Measurements from ENCODE around the gene RNF150.
A peak's percentile ranks its signal among the peaks of the same experiment; 100 is the strongest.
"Not testable (repeated sequence)": the region's sequence is repeated elsewhere in the genome, so short reads cannot be mapped to it uniquely, and the experiment has no call there.

Gene RNF150

DNA sequence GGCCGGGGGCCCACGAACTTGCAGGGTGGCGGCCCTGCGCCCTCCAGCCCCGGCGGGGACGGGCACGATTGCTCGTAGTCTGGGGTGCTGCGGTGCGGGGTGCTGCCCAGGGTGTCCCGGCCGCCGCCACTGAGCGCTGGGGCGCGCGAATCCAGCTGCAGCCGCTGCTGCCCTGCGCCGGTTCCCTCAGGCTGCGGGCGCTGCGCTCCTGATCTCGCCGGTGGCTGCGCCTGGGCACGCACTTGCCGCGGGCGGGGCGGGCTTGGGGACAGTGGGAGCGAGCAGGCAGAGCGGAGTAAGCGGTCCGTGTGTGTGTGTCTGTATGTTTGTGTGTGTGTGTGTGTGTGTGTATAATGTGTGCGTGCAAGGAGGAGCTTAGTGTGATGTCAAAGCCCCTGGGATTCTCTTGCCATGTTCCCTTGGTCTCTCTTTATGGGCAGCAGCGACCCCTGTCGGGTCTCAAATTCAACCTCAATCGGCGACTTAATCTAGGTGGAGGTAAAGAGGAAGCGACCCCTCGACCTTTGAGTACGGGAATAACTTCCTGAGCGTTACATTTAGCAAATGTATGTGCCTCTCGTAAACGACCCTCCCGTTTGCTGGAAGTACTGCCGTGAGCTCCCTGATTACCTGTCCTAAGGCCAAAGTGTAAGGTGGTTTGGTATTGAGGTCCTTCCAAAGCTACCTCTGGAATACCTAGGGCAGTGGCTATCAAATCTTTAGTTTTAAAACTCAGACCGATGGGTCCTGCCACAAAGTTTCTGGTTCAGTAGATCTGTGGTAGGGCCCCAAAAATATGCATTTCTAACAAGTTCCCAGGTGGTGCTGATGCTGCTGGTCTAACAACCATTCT, at the start of gene RNF150:
Gene RNF150, minus strand, starts transcription at position 324 of the 853 bp plus-strand sequence.
- DNase-seq = peak; percentile 22

DNA sequence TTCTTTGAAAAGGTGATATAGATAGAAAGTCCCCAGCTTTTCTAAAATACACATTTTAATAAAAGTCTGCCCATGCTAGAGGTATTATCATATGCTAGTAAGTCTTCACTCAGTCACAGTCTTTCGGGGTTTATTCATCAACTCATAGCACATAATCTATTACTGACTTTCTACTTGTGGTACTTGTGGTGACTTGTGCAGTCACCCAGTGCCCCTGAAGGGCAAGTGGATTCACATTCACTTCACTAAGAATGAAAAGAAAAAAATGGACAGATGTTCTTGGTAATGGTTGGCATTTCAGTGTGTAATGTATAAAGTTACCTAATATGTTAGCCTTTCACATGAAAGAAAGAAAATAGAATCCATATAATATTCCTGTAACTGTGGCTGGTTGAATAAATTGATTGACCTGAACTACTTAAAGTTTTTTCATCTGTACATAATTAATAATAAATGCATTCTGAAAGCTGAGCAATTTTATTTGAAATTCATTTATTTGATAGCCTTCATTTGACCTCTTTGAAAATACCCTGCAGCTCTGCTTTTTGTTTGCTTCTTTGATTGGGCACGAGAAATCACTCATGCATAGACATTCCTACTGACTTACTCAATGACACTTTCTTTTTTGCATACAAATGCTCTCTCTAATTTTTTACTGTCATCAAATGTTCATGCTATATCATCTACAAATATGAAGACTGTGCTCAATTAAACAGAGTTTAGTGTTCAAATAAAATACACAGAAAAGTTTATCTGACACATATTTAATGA, 47.9 kb upstream of the RNF150 start:
- DNase-seq = no peak

DNA sequence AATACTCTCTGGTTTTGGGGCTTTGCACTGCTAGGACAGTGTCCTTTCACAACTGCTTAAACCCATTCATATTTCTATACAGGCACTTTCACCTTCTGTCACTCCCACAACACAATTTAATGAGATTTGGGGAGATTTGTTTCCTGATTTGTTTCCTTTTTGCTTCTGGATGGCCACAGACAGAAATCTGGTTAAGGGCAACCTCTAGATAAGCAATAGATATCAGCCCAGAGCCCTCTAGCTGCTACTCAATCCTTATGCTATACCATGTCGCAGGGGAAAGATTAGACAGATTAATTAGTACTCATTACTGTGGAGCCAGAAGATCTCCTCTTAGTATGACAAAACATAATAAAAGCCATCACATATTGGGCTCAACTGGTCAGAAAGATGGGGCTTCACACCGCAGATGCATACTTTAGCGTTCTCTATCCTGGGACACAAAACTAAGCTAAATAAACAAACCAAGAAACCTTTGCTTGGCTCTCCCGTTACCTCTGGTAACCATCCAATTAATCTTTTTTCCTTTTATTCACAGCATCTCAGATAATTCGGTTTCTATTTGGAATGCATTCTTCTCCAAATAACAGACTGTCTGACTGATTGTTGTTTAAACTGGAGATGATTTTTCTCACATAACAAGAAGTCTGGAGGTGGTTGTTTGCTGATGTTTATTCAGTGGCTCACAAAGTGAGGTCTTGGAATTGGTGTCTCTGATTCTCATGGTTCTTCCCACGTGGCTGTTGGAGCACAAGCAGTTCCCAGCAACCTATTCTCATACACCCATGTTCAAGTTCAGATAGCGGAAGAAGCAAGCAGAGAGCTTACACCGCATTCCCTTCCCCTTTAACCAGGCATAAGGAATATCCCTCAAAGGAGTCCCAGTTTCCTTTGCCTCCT, 46.5 kb upstream of the RNF150 start:
- no peak for DNase-seq

DNA sequence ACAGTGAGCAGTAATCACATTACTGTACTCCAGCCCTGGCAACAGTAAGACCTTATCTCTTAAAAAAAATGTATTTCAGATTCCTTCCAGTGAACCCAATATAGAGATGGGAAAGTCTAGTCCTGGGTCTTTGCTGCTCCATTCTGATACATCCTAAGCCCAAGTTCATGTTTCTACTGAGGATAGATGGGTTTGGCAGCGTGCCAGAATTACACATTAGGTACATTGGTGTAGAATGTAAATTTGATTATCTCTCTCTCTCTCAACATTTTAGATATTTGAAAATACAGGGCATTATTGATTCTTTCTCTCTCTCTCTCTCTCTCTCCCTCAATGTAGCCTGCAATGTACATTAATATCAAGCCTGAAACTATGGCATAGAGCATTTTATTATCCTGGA, 43.9 kb upstream of the RNF150 start:
- no peak for DNase-seq

DNA sequence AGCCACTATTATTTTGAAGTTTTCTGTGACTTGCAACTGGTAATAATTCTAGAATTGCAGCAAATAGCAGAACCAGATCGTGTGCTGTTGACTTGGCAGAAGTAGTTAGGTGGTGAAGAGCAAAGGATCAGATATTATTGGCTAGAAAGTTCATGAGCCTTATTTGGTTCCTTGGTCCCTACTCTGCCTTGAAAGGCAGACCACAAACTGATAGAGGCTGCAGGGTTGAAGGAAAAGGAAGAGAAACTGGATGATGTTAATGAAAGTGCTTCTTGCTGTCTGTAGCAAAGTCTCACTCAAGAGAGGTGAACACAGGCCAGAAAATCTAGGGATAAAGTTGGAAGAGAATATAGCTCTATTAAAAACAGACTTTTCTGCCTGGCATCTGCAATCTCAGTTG, 41.2 kb upstream of the RNF150 start:
- DNase-seq = no peak

DNA sequence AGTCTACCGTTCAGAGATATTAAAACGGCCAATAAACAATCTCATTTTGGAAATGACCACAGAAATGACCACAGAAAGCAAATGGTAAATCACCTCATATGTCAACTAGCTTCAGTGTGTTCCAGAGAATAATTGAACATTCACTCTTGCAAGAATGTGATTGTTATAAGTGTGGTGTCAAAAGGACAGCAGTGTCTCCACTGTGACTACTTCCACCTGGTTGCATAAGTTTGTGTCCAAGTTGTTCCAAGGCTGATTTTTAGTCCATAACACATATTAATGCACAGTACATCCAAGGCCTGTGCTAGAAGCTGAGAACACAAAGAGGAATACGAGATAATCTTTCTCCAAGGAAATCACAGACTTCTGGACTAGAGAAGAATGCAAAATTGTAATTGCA, 37.4 kb upstream of the RNF150 start:
- DNase-seq = no peak

DNA sequence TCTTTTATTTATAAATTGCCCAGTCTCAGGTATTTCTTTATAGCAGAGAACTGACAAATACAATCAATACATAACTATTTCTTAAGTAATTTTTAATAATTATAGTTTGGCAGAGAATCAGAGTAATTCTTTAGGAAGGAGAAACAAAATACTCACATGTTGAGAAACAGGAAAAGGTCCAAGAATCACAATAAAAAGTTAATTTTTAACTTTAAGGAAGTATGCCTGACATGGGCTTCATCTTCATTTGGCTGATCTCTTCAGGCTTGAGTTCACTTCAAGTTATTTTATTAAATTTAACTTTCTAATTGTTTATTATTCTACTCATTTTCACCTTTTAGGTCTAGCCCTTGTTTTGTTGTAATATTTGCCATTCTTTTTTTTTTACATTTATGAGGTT, 36.1 kb upstream of the RNF150 start:
- DNase-seq = no peak

DNA sequence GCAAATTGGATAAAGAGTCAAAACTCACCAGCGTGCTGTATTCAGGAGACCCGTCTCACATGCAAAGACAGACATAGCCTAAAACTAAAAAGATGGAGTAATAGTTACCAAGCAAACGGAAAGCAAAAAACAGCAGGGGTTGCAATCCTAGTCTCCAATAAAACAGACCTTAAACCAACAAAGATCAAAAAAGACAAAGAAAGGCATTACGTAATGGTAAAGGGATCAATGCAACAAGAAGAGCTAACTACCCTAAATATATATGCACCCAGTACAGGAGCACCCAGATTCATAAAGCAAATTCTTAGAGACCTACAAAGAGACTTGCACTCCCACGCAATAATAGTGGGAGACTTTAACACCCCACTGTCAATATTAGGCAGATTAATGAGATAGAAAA, 31.7 kb upstream of the RNF150 start:
- DNase-seq = not testable (repeated sequence)

DNA sequence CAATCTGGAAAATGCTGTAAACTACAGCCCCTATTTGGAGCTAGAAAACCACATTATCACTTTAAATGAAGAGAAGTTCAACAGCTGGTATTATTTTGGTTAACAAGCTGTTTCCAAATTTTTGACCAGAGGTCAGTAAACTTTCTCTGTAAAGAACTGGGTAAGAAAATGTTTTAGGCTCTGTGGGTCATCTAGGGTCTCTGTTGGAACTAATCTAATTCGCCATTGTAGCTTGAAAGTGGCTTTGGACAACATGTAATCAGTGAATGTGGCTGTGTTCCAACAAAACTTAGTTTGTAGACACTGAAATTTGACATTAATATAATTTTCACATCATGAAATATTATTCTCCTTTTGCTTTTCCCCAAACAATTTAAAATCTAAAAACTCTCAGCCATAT, 25.8 kb upstream of the RNF150 start:
- DNase-seq = no peak

DNA sequence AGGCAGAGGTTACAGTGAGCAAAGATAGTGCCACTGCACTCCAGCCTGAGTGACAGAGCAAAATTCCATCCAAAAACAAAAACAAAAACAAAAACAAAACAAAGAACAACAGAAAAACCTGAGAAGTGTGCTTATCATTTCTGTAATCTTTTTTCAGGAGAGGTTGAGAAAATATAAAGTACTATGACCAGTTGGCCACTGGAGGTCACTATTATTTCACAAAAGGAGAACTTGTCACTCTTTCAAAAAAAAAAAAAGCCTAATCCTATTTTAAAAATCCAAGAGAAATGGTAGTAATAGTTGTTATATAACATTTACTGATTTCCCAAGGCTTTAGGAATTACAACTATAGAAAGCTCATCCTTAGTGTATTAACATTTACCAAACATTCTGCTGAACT, 24.9 kb upstream of the RNF150 start:
- DNase-seq = no peak

DNA sequence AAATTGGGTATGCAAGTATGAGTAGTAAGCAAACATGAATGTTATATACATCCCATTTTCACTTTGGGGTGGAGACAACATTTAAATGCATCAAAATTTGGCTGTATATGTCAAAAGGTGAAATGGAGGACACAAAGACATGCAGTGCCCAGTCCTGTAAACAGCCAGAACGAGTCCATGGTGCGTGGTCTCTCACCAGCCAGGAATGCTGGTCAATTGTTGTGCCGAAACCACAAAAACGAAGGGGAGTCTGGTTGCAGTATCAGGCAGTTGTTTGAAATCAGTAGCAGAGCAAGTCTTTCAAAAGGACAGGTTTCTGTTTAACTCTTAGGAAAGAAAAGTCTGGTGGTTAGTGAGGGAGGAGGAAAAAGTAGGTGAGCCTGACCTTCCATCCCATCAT, 22.3 kb upstream of the RNF150 start:
- no peak for DNase-seq

DNA sequence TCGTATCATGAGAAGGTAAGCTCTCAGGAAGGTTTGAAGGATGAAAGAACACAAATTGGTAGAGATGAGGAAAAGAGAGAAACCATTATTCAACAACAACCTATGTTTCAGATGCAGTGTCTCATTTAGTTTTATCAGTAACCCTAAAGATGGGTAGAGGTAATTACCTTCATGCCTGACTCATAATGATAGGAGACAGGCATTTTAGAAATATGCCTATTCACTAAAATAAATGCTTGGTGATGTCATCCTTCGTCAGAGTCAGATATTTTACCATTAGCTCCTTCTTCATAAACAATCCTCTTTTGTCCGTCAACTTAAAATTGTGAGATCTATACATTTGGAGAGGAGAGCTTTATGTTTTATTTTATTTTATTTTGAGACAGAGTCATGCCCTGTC, 21.5 kb upstream of the RNF150 start:
- DNase-seq = no peak

DNA sequence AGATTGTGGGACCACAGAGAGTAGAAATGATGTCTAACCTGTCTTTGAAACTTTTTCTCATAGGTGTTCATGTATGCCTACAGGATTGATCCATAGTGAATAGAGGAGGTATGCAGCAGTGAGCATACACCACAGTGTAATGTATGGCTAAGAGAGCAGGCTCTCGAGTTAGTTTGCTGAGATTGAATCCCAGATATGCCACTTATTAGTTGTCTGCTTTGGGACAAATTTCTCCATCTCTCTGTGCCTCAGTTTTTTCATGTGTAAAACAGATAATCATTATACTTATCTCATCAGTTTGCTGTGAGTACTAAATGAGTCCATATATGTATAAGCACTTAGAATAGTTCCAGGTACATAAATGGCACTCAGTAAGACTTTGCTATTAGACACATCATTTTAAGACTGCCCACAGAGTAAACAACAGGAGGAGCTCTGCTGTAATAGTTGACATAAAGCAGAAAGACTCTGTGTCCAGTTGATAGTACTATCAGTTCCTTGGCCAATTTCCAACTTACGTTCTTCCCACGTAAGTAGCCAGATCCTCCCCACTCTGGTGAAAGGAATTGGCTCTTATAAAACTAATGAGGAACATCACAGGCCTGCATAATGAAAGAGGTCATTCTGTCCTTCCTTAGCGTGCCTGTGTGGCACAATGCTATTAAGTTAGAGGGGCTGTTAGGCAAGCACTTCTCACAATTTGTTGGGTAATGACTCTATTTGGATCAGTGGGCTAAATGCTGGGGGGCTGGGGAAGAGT, 20.7 kb upstream of the RNF150 start:
- DNase-seq = no peak

DNA sequence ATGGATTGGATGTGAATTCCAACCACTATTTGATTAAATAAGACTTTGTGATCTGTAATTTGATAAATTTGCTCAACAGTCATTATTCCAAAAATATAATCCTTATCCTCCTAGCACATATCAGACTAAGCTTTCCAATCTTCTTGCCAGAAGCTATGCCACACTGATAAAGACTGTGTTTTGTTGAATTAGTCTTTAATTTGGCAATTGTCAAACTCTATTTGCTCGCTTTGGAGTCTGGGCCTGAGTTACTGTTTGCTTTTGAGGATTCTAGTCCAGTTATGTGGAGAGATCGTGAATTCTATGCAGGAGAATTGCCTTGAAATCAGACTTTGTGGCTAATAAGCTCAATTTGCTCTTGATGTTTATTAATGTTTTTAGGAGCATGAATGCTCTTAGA, 10.9 kb upstream of the RNF150 start:
- DNase-seq = no peak

DNA sequence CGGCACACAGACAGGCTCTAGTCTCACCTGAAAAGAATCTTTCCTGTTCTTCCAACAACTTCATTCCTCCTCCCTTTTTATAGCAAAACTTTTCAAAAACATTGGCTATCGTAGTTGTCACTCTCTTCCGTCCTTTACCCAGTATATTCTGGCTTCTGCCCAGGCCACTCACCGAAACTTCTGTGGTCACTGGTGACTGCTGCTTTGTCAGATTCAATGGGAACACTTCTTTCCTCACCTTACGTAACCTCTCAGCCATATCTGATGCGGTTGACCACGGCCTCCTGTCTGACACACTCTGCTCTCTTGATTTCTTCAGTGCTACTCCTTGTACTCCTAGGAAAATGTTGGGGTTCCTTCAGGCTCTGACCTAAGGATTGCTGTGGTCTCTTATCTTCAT, 9.2 kb upstream of the RNF150 start:
- no peak for DNase-seq

DNA sequence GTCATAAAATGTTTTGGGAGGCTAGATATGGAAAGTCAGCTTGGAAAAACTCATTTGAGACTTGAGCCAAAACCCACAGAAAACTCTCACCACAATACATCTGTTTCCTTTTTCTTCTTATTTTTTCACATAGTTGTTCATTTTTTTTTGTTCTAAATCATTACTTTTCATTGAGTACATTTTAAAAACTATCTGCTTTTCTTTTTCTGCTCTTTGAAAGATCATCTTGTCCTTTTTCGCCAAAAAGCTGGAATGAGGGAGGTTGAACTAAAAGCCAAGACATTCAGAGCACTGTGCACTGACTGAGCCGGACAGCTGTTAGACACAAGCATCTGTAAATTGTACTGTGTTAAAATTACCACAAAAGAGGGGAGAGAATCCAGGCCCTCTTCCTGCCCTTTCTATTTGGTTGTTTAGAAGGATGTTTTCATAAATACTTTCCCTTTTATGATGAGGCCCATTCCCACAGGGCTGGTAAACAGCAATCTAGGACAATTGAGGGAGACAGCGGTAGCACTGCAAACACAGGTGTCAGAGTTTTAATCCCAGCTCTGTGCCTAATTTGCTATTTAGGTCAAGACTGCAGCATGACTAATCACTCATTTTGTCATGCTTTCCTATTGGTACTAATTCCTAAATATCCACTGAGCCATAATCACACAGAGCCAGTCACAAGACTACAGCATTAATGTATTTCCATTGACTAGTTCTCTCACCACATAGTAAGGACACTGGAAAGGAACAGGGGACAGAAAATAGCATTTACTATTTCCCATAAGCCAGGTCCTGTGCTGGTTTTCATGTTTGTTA, 7.3 kb upstream of the RNF150 start:
- no peak for DNase-seq

DNA sequence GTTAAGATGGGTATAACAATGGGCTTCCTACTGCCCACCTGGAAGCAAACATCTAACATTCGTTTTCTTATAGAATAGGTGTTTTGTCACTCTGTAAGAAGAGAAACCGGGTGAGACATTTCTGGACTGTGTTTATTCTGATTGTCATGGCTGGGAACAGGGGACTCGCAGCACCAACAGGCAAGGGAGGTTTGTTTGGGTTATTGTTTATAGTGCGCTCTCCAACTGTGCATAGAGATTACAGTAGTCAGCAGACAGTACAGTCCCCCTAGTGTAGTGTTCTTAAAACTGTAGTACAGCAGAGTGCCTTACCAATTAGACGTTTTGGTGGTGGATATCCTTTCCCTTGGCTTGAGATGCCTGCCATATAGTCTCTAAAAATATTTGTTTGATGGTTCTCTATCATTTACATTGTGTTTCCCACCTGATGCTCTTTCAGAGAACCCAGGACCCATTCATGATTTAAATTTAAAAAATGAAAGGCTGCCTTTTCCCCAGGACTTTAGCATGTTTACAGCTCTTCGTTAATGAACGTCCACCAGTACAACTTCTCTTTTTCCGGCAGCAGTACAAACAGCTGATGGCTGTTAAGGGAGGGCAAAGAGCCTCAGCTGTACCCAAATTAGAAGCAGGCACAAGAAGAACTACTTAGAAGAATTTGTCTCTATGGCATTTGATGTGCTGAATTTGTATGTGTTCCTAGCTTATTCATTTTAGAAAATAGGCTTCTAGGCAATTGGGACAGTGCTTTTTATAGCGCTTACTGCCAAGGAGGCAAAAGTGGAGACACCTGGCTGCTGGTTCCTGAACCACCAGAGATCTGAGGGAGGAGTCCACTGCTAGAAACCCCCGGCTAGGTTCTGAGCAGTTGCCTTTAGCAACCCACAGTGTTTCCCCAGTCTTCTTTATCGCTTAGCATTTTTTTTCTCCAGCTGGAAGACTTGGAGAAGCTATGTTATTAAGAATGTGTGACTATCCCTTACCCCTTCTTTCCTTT, 1.0 kb upstream of the RNF150 start:
- DNase-seq = no peak

DNA sequence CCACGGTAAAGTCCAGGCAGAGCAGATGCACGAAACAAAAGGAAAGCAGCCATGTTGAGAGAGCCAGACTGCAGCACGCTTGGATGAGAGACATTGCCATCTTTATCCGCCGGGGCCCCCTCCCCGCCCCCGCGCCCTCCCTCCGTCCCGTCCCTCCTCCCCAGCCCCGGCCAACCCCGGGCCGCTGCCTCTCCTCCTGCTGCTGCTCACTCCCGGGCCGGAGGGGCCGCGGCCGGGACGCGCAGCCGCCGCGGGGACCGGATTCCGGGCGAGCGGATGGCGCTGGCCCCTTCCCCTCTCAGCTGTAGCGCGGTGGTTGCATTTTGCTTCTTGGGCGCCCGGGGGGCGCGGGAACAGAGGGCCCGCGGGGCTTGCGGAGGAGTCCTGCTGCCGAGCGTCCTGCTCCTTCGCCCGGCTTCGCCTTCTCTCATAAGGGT, 542 bp downstream of the RNF150 start:
- DNase-seq = no peak

DNA sequence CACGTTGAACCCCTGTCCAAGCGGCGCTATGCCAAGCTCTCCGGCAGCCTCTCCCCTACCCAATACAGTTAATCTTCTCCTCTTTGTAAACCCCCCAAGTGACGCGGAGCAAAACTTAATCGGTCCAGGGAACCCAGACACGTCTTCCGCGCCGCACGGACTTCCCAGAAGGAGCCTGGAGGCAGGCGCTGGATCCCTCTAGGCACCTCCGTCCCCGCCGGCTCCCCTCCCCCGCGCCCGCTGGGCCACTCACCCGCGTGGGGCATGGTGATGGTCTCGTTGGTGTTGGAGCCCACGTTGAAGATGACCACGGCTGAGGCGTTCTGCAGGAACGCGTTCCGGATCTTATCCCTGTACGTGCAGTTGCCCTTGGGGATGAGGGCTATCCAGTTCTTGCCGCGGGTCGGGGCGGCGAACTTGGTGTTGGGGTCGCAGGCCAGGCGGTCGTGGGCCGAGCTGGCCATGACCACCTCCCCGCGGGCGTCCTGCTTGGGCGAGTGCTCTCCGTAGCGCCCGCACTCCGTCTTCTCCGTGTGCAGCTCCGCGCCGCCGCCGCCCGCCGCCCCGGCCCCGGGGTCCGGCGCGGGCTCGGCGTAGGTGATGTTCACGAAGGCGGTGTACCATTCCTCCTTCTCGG, 1.1 kb downstream of the RNF150 start:
- no peak for DNase-seq

DNA sequence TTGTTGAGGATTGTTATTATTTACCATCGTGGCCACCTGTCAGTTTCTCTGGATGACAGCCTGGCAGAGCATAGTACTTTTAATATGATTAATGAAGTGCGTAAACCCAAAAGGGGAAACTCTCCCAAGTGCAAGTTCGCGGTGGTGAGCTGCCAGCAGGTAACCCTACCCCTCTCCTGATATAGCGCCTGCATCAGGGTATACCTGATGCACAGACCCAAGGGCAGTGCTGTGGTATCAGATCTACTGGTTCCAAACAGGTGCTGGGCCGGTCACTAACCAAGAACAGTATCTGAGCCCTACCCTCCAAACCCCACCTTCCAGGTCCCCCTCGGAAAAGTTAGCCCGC, 1.6 kb downstream of the RNF150 start:
- DNase-seq = no peak

Measured in CD4-positive, alpha-beta T cell treated with Interferon gamma for 1 hour (primary cell).